OCI-LY7 (cell line): ENCODE measurements around the gene MBTPS1. TPM values are rescaled to one million over a fixed set of nuclear protein-coding genes. Genes with fewer than 3 reads are reported as not detected.

Experiments used
- BruUV-seq: library from RNA; stranded (reverse); fragments of 400-500 nt; replicated peaks from 2 replicates; lab custom pipeline; 2021; lab: Mats Ljungman, UMichigan
- CTCF ChIA-PET: fragments of 300-600 bp; sonication (Branson Sonifier 250); formaldehyde crosslinking; loops from one replicate; lab custom pipeline; 2022; ENCODE audit warnings: antibody characterized with exemption; ENCODE audit not compliant: unreplicated experiment; lab: Charles Lee
- POLR2A ChIA-PET: fragments of 300-600 bp; sonication (Branson Sonifier 250); formaldehyde crosslinking; loops from one replicate; lab custom pipeline; 2022; ENCODE audit warnings: antibody characterized with exemption; lab: Charles Lee
- DNase-seq: peaks from one replicate; pipeline ENCODE4 v3.0.0-alpha.2; 2015; ENCODE audit warnings: low spot score
- H2AFZ ChIP-seq: fragments of 200-600 bp; sonication (generic), shearing (Covaris generic); 2 replicates; pipeline ENCODE4 v1.6.1; 2014; ENCODE audit warnings: mild to moderate bottlenecking, antibody characterized with exemption, low read length, moderate library complexity
- H3K27ac ChIP-seq: fragments of 200-600 bp; sonication (generic); 2 replicates; pipeline ENCODE4 v1.5.1; 2014; ENCODE audit warnings: mixed run types, low read depth, mild to moderate bottlenecking, moderate library complexity, low read length, inconsistent platforms; ENCODE audit not compliant: poor library complexity, severe bottlenecking
- H3K36me3 ChIP-seq: fragments of 200-600 bp; sonication (generic); 2 replicates; pipeline ENCODE4 v1.6.1; 2014; ENCODE audit warnings: mild to moderate bottlenecking, antibody characterized with exemption, low read length, moderate library complexity, mixed read lengths; ENCODE audit not compliant: insufficient read depth
- H3K4me1 ChIP-seq: fragments of 200-600 bp; sonication (generic); 2 replicates; pipeline ENCODE4 v1.5.1; 2014; ENCODE audit warnings: mild to moderate bottlenecking, low read length; ENCODE audit not compliant: insufficient read depth, poor library complexity, severe bottlenecking
- H3K4me2 ChIP-seq: fragments of 200-600 bp; sonication (generic); 2 replicates; pipeline ENCODE4 v1.6.1; 2014; ENCODE audit warnings: mild to moderate bottlenecking, low read length
- H3K4me3 ChIP-seq: fragments of 200-600 bp; sonication (generic); 2 replicates; pipeline ENCODE4 v1.5.1; 2014; ENCODE audit warnings: mild to moderate bottlenecking, low read depth, low read length; ENCODE audit not compliant: poor library complexity, severe bottlenecking
- H3K79me2 ChIP-seq: fragments of 200-600 bp; sonication (generic); 2 replicates; pipeline ENCODE4 v1.6.1; 2016; ENCODE audit warnings: low read depth, mild to moderate bottlenecking, low read length, moderate library complexity, mixed read lengths; ENCODE audit not compliant: insufficient read depth
- H3K9me2 ChIP-seq: fragments of 200-600 bp; sonication (generic); 2 replicates; pipeline ENCODE4 v1.6.1; 2016; ENCODE audit warnings: mild to moderate bottlenecking, low read length, mixed read lengths; ENCODE audit not compliant: insufficient read depth
- H3K9me3 ChIP-seq: fragments of 200-600 bp; sonication (generic); 2 replicates; pipeline ENCODE4 v1.6.1; 2014; ENCODE audit warnings: mild to moderate bottlenecking, mixed run types, low read length, mixed read lengths
- H4K20me1 ChIP-seq: fragments of 200-600 bp; sonication (generic); 2 replicates; pipeline ENCODE4 v1.6.1; 2014; ENCODE audit warnings: mild to moderate bottlenecking, antibody characterized with exemption, low read length, moderate library complexity, mixed read lengths; ENCODE audit not compliant: insufficient read depth
- CTCF ChIP-seq: fragments of 200-600 bp; sonication (generic); conservative IDR thresholded peaks from 2 replicates; pipeline ENCODE4 v1.5.1; 2014; ENCODE audit warnings: mild to moderate bottlenecking, antibody characterized with exemption, low read length, moderate library complexity, mixed read lengths
- EZH2phosphoT487 ChIP-seq: fragments of 200-600 bp; sonication (generic); IDR thresholded peaks from 2 replicates; pipeline ENCODE4 v1.6.1; 2018; ENCODE audit warnings: low read depth, borderline replicate concordance, mild to moderate bottlenecking, mixed run types, antibody characterized with exemption, low read length, moderate library complexity, mixed read lengths
- intact Hi-C: fragments of 100-400 bp; cut with micrococcal nuclease; formaldehyde crosslinking; loops from one replicate; pipeline ENCODE4 v1.10.0; 2022; ENCODE audit not compliant: unreplicated experiment
- total RNA-seq, 2 experiments: library from RNA; depleted of rRNA in 1 of 2; stranded (reverse); fragments of >200 nt in 1 of 2; shearing (Covaris generic) in 1 of 2; gene quantifications; 2 replicates each; pipeline ENCODE4 v1.2.3, GENCODE V29; 2014 to 2022

The MBTPS1 gene
- total RNA-seq, 2 experiments from 2014 or later = 49.6 to 65.2 TPM

GRCh38 chr16:84045001-84045817 lies 71.5 kb downstream of the MBTPS1 start:
- CTCF ChIA-PET = no interaction called here

GRCh38 chr16:84044118-84044488 lies 72.6 kb downstream of the MBTPS1 start:
- H3K36me3 ChIP-seq = no peaks in the 10 kb centered on the region
- H2AFZ ChIP-seq = no peak overlapping the region
- H3K9me2 ChIP-seq = no peaks in the 10 kb centered on the region
- no peak overlapping the region for H3K4me3 ChIP-seq
- no peaks in the 10 kb centered on the region for H3K4me1 ChIP-seq
- H4K20me1 ChIP-seq = no peaks in the 10 kb centered on the region
- H3K4me2 ChIP-seq = no peak overlapping the region
- ChIA-PET POLR2A (no interaction called here), CTCF (no interaction called here)
- H3K27ac ChIP-seq = no peak overlapping the region
- BruUV-seq = no TSS peak
- intact Hi-C loops = loop anchor here (1.0 kb wide), 1 partner anchor 88 kb away; no protein-coding TSS in a partner anchor
- peak; percentile 14 for DNase-seq
- no peaks in the 10 kb centered on the region for H3K9me3 ChIP-seq
- no peak for TF ChIP-seq EZH2phosphoT487
- peak; percentile 59 for TF ChIP-seq CTCF
- H3K79me2 ChIP-seq = no peaks in the 10 kb centered on the region

More at GRCh38 chr16:84045001-84045817, 71.5 kb downstream of the MBTPS1 start:
- H3K27ac ChIP-seq = no peak overlapping the region
- no peaks in the 10 kb centered on the region for H4K20me1 ChIP-seq
- no peaks in the 10 kb centered on the region for H3K4me1 ChIP-seq
- no peak overlapping the region for H3K4me2 ChIP-seq
- H3K4me3 ChIP-seq = no peak overlapping the region
- H2AFZ ChIP-seq = no peak overlapping the region
- no peaks in the 10 kb centered on the region for H3K9me3 ChIP-seq
- H3K9me2 ChIP-seq = no peaks in the 10 kb centered on the region
- TF ChIP-seq CTCF (no peak), EZH2phosphoT487 (no peak)
- no peaks in the 10 kb centered on the region for H3K36me3 ChIP-seq
- intact Hi-C loops = no loop called here
- BruUV-seq = no TSS peak
- POLR2A ChIA-PET = no interaction called here
- H3K79me2 ChIP-seq = no peaks in the 10 kb centered on the region
- DNase-seq = no peak
